DND-41 (cell line): ENCODE results near the gene STT3B.

Experiments
- ATAC-seq: fragments of 200-7000 bp; cut with Tn5 transposase; 3 replicates; pipeline ENCODE4 v1.9.1; 2021; ENCODE audit warnings: low read depth; ENCODE audit not compliant: insufficient read depth
- DNase-seq: peaks from one replicate; pipeline ENCODE4 v3.0.0-alpha.2; 2020
- H2AFZ ChIP-seq: 2 replicates; pipeline ENCODE4 v1.6.0; 2012; ENCODE audit warnings: low read depth, low read length
- H3K27ac ChIP-seq: 2 replicates; pipeline ENCODE4 v1.5.1; 2012; ENCODE audit warnings: low read length, inconsistent platforms
- H3K27me3 ChIP-seq: fragments of 200-600 bp; sonication (generic); 2 replicates; pipeline ENCODE4 v1.6.0; 2012; ENCODE audit warnings: low read length, mild to moderate bottlenecking, inconsistent platforms; ENCODE audit not compliant: insufficient read depth, poor library complexity
- H3K36me3 ChIP-seq: 2 replicates; pipeline ENCODE4 v1.5.1; 2012; ENCODE audit warnings: low read length, inconsistent platforms; ENCODE audit not compliant: insufficient read depth
- H3K4me1 ChIP-seq: 2 replicates; pipeline ENCODE4 v1.5.1; 2012; ENCODE audit warnings: mild to moderate bottlenecking, low read length; ENCODE audit not compliant: insufficient read depth
- H3K4me2 ChIP-seq: 2 replicates; pipeline ENCODE4 v1.6.0; 2012; ENCODE audit warnings: mild to moderate bottlenecking, moderate library complexity, low read length, inconsistent platforms; ENCODE audit not compliant: insufficient read depth
- H3K4me3 ChIP-seq, 2 experiments: fragments of 200-600 bp in 1 of 2; shearing (Covaris generic) in 1 of 2; 2 replicates each; pipeline ENCODE4 v1.5.1; 2012 to 2016; ENCODE audit warnings: inconsistent platforms in 2 of 2, low read length in 2 of 2, mild to moderate bottlenecking in 2 of 2, low read depth in 1 of 2, moderate library complexity in 1 of 2
- H3K79me2 ChIP-seq: 2 replicates; pipeline ENCODE4 v1.6.0; 2012; ENCODE audit warnings: low read length, inconsistent platforms; ENCODE audit not compliant: insufficient read depth
- H3K9ac ChIP-seq: 2 replicates; pipeline ENCODE4 v1.6.0; 2012; ENCODE audit warnings: low read depth, mild to moderate bottlenecking, inconsistent platforms, low read length, moderate library complexity
- H3K9me3 ChIP-seq: 2 replicates; pipeline ENCODE4 v1.5.1; 2012; ENCODE audit warnings: low read length, moderate library complexity, mild to moderate bottlenecking, inconsistent platforms; ENCODE audit not compliant: insufficient read depth, severe bottlenecking
- H4K20me1 ChIP-seq: 2 replicates; pipeline ENCODE4 v1.6.0; 2012; ENCODE audit warnings: low read length; ENCODE audit not compliant: insufficient read depth
- CTCF ChIP-seq: IDR thresholded peaks from 2 replicates; pipeline ENCODE4 v1.5.1; 2012; ENCODE audit warnings: borderline replicate concordance, low read length, moderate library complexity, mild to moderate bottlenecking; ENCODE audit not compliant: poor library complexity, severe bottlenecking; ENCODE audit errors: extremely low read depth
- EZH2 ChIP-seq: IDR thresholded peaks from 3 replicates; pipeline ENCODE4 v1.6.1; 2012; ENCODE audit warnings: borderline replicate concordance, low read depth, mild to moderate bottlenecking, moderate library complexity, low read length, inconsistent platforms; ENCODE audit not compliant: severe bottlenecking

STT3B gene

GRCh38 chr3:31534065-31534425 lies 1.3 kb downstream of the STT3B start:
- peaks cover 89% of the 10 kb centered on the region for H3K79me2 ChIP-seq
- TF ChIP-seq CTCF (no peak), EZH2 (no peak)
- H3K27me3 ChIP-seq = no peaks in the 10 kb centered on the region
- peak overlapping the region; percentile 78 for H3K4me2 ChIP-seq
- DNase-seq (no peak), ATAC-seq (0 out of 3 replicates have a peak, but pooled peaks have one; percentile 2)
- peaks cover 53% of the 10 kb centered on the region for H3K4me1 ChIP-seq
- H4K20me1 ChIP-seq = peaks cover 53% of the 10 kb centered on the region
- no peaks in the 10 kb centered on the region for H3K9me3 ChIP-seq
- peaks cover 38% of the 10 kb centered on the region for H3K36me3 ChIP-seq
- H3K27ac ChIP-seq = peak overlapping the region; percentile 96
- H2AFZ ChIP-seq = no peak overlapping the region
- H3K9ac ChIP-seq = peak overlapping the region; percentile 94
- peak overlapping the region; percentile 61 to 68 for H3K4me3 ChIP-seq

GRCh38 chr3:31536497-31536896 lies 3.8 kb downstream of the STT3B start:
- Histone ChIP-seq H3K9ac (peak overlapping the region; percentile 94), H4K20me1 (peaks cover 69% of the 10 kb centered on the region), H3K79me2 (peaks cover 91% of the 10 kb centered on the region), H3K4me3 (peak overlapping the region; percentile 61 to 68; a peak in 3 of 4 replicates), H3K36me3 (peaks cover 44% of the 10 kb centered on the region), H3K27me3 (no peaks in the 10 kb centered on the region), H3K27ac (peak overlapping the region; percentile 63), H3K9me3 (no peaks in the 10 kb centered on the region), H3K4me2 (peak overlapping the region; percentile 78), H2AFZ (no peak overlapping the region), H3K4me1 (peaks cover 57% of the 10 kb centered on the region)
- TF ChIP-seq EZH2 = no peak
- TF ChIP-seq CTCF = no peak
- DNase-seq (no peak), ATAC-seq (no peak)

GRCh38 chr3:31538801-31539200 lies 6.1 kb downstream of the STT3B start:
- no peak for ATAC-seq

More at GRCh38 chr3:31538801-31539200, 6.1 kb downstream of the STT3B start:
- H3K27ac ChIP-seq = peak overlapping the region; percentile 39; the same call in 1 of the 2 replicates
- H3K79me2 ChIP-seq = peaks cover 100% of the 10 kb centered on the region
- H3K9ac ChIP-seq = no peak overlapping the region; the same call in 1 of the 2 replicates
- H3K36me3 ChIP-seq = peaks cover 49% of the 10 kb centered on the region
- no peak for TF ChIP-seq CTCF
- TF ChIP-seq EZH2 = no peak
- H3K9me3 ChIP-seq = no peaks in the 10 kb centered on the region
- H3K27me3 ChIP-seq = no peaks in the 10 kb centered on the region
- H2AFZ ChIP-seq = no peak overlapping the region
- H3K4me3 ChIP-seq = peak overlapping the region in 1 of 2 experiments; percentile 68; a peak in 3 of 4 replicates
- H4K20me1 ChIP-seq = peaks cover 83% of the 10 kb centered on the region
- H3K4me2 ChIP-seq = peak overlapping the region; percentile 78
- peaks cover 77% of the 10 kb centered on the region for H3K4me1 ChIP-seq
- no peak for DNase-seq
